Esophagus muscularis mucosa (tissue), 4 donors: ENCODE data around the gene GNB1. TPM values are rescaled to one million over a fixed set of nuclear protein-coding genes. Genes with fewer than 3 reads are reported as not detected.
"Not testable (repeated sequence)": the region's sequence is repeated elsewhere in the genome, so short reads cannot be mapped to it uniquely, and the experiment has no call there.

ENCODE experiments used
- DNase-seq: peaks from one replicate; pipeline ENCODE4 v3.0.0-alpha.2; 2017; ENCODE audit errors: extremely low spot score
- H3K27ac ChIP-seq, 4 donors: fragments of 200-600 bp; sonication (generic); replicated peaks in 1 of 4; 1 replicate in 3 of 4; 2 replicates in 1 of 4; pipeline ENCODE4 v1.5.1; 2016 to 2019; ENCODE audit warnings: mild to moderate bottlenecking in 1 of 4
- H3K27me3 ChIP-seq, 4 donors: fragments of 200-600 bp; sonication (generic); one replicate each; pipeline versions ENCODE4 v1.5.1 to v1.6.0; 2016 to 2019
- H3K36me3 ChIP-seq, 4 donors: fragments of 200-600 bp; sonication (generic); one replicate each; pipeline ENCODE4 v1.5.1; 2016 to 2019
- H3K4me1 ChIP-seq, 4 donors: fragments of 200-600 bp; sonication (generic); one replicate each; pipeline ENCODE4 v1.5.1; 2016 to 2019
- H3K4me3 ChIP-seq, 4 donors: fragments of 200-600 bp; sonication (generic); 1 replicate in 2 of 4; 2 replicates in 2 of 4; pipeline ENCODE4 v1.5.1; 2016 to 2019; ENCODE audit warnings: mild to moderate bottlenecking in 4 of 4, moderate library complexity in 1 of 4
- H3K9me3 ChIP-seq, 4 donors: fragments of 200-600 bp; sonication (generic); 1 replicate in 3 of 4; 2 replicates in 1 of 4; pipeline ENCODE4 v1.5.1; 2016 to 2019
- EP300 ChIP-seq: sonication (generic); formaldehyde crosslinking; IDR thresholded peaks from one replicate; pipeline ENCODE4 v1.6.1; 2017; ENCODE audit warnings: antibody characterized with exemption
- POLR2A ChIP-seq: fragments of 450-650 bp; IDR thresholded peaks from one replicate; pipeline ENCODE4 v1.6.1; 2017; ENCODE audit warnings: antibody characterized with exemption, moderate library complexity, mild to moderate bottlenecking, low read depth
- POLR2AphosphoS5 ChIP-seq, 2 donors: sonication (generic); formaldehyde crosslinking; IDR thresholded peaks; one replicate each; pipeline ENCODE4 v1.6.1; 2017; ENCODE audit warnings: antibody characterized with exemption in 2 of 2
- WGBS: methylation state at CpG from one replicate; pipeline ENCODE4 v1.1.5; 2018; 5-methylcytosine and 5-hydroxymethylcytosine counted together
- intact Hi-C: fragments of 100-400 bp; cut with DNase I; formaldehyde crosslinking; loops from one replicate; pipeline ENCODE4 v1.15.1; 2023
- total RNA-seq, 4 donors: library from RNA; depleted of rRNA; stranded (reverse); fragments of >200 nt; gene quantifications; one replicate each; pipeline versions ENCODE4 v1.1.0 to v1.2.1, GENCODE V29; 2016
- TF ChIP-seq, protein P1 (sequence below), 3 experiments: fragments of 200-600 bp in 2 of 3; fragments of 450-650 bp in 1 of 3; sonication (generic) in 2 of 3; IDR thresholded peaks; one replicate each; pipeline ENCODE4 v1.5.1; 2017 to 2019; ENCODE audit warnings: antibody characterized with exemption in 3 of 3, mild to moderate bottlenecking in 2 of 3, moderate library complexity in 1 of 3

Gene GNB1
- total RNA-seq, 4 donors from 2014 or later = 124 to 166 (median 161) TPM

DNA sequence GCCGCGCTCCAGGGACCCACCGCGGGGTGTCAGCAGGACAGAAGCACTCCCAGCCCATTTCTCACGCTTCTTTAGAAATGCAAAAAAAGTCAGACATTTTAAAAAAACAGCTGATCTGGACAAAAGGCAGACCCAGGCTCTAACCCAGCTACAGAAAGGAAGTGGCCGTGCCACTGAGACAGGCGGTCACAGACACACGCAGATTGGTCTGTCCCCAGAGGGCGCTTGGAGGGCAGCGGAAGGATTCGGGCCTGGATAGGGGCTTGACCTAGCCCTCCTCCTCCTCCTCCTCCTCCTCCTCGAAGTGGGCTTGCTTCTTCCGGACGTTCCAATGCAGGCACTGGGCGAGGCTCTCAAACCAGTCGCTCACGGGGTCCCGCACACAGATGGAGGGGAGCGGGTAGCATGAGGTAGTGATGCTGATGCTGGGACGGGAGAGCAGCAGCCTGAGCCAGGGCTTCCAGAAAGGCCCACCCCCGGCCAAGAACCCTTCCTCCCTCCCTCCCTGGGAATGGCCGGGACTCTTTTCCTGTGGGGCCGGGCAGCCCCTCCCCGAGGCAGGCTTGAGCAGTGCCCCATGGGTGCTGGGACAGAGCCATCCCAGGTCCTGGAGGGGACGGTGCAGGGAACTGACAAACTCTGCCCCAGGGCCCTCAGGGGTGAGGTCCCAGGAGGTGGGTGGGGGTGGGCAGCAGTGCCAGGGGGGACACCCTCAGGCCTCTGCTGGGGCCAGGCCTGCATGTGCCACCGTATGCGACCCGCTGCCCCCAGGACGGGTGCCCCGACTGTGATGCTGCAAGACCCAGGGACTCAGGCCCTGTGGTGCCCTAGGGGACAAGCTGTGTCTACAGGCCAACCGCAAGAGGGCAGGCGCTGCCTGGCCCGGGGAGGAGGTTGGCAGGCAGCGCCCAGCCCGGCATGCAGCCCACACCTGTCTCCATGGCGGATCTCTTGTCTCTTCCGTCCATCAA is 138.0 kb downstream of the GNB1 start:
- Histone ChIP-seq H3K4me1 (peaks cover 0 to 3% (median under 1%) of the 10 kb centered on the region in 4 donors), H3K27me3 (no peaks in the 10 kb centered on the region), H3K27ac (no peak overlapping the region), H3K9me3 (no peaks in the 10 kb centered on the region), H3K36me3 (peaks cover 42 to 60% (median 59%) of the 10 kb centered on the region in 4 donors), H3K4me3 (no peak overlapping the region)
- intact Hi-C loops = no loop called here
- TF ChIP-seq EP300 (no peak), POLR2AphosphoS5 (IDR thresholded peaks at IDR 0.05) (no peak), POLR2A (no peak)
- TF ChIP-seq, protein P1, sequence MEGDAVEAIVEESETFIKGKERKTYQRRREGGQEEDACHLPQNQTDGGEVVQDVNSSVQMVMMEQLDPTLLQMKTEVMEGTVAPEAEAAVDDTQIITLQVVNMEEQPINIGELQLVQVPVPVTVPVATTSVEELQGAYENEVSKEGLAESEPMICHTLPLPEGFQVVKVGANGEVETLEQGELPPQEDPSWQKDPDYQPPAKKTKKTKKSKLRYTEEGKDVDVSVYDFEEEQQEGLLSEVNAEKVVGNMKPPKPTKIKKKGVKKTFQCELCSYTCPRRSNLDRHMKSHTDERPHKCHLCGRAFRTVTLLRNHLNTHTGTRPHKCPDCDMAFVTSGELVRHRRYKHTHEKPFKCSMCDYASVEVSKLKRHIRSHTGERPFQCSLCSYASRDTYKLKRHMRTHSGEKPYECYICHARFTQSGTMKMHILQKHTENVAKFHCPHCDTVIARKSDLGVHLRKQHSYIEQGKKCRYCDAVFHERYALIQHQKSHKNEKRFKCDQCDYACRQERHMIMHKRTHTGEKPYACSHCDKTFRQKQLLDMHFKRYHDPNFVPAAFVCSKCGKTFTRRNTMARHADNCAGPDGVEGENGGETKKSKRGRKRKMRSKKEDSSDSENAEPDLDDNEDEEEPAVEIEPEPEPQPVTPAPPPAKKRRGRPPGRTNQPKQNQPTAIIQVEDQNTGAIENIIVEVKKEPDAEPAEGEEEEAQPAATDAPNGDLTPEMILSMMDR (IDR thresholded peaks at IDR 0.05) = no peak
- WGBS = 76% methylated on average over 20 of the region's 37 CpGs
- DNase-seq = no peak

DNA sequence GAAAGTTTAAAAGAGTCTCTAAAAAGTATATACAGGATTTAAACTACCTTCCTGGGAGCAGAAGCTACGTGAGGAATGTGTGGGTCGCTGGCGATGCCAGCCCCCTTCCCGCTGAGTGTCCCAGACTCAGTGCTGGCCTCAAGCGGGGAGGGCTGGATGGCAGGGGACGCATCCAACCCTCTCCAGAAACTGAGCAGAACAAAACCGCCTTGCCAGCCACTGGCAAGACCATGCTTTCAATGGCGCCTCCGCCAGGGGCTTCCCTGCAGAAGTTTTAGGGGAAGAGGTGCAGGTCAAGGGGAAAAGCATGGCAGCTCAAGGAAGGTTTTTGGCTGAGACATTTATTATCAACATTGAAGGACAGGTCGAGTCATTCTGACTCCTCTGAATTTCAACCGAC is 138.7 kb downstream of the GNB1 start:
- H3K27me3 ChIP-seq = no peaks in the 10 kb centered on the region
- no peaks in the 10 kb centered on the region for H3K4me1 ChIP-seq
- H3K9me3 ChIP-seq = no peaks in the 10 kb centered on the region
- no peak overlapping the region for H3K27ac ChIP-seq
- no peak for DNase-seq
- peaks cover 37 to 53% (median 52%) of the 10 kb centered on the region in 4 donors for H3K36me3 ChIP-seq
- intact Hi-C loops = no loop called here
- TF ChIP-seq POLR2A = no peak
- no peak for TF ChIP-seq POLR2AphosphoS5 (IDR thresholded peaks at IDR 0.05)
- TF ChIP-seq, protein P1 (IDR thresholded peaks at IDR 0.05) = no peak
- TF ChIP-seq EP300 = no peak
- 93% methylated on average over 11 of the region's 11 CpGs for WGBS
- no peak overlapping the region for H3K4me3 ChIP-seq

DNA sequence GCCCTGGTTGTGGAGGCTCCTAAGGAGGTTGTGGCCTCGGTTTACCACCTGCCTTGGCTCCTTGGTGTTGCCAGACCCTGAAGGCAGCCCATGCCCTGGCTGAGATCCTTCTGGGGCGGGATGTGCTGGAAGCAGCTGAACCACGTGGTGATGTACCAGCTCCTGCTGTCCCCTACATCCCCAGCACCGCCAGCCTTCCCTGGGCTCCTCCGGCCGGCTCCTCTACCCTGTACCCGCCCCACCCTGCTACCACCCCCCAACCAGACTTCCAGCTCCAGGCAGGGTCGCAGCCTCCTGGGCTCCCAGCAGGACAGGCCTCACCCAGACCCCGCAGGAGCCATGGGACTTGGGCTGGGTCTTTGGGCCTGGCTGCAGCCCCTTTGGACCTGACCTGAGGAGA is 140.9 kb downstream of the GNB1 start:
- peaks cover 19 to 30% (median 30%) of the 10 kb centered on the region in 4 donors for H3K36me3 ChIP-seq
- H3K27me3 ChIP-seq, H3K4me1 ChIP-seq, H3K27ac ChIP-seq, H3K4me3 ChIP-seq, DNase-seq, H3K9me3 ChIP-seq, intact Hi-C loops: not testable (repeated sequence)
- 89% methylated on average over 6 of the region's 9 CpGs for WGBS

DNA sequence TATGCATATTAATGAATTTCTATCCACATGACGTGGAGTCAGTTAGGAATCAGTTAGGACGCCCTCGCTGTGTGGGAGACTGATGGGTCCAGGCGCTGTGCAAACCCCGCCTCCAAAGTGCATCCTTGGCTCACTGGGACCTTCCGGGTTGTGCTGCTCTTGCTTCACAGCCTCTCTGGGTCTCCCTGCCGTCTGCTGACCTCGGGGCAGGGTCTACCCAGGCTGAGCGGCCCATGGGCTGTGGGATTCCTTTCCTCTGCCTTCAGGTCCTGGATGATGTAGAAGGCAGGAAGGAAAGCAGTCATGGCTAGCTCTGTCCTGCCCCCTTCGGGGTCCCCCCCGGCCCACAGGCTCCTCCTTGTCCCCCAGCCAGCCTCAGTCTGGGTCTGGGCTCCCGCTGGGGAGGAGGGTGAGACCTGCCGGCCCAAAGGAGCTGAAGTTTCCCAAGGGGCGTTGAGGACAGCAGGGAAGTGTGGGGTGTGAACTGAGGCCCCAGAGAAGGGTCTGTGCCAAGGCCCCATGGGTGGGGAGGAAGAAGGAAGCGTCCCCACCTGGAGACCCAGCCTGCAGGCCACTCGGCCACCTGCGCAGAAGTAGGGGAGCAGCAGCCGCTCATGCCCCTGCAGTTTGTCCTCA is 142.1 kb downstream of the GNB1 start:
- no peaks in the 10 kb centered on the region for H3K27me3 ChIP-seq
- H3K27ac ChIP-seq = no peak overlapping the region
- no peak for DNase-seq
- H3K36me3 ChIP-seq = peaks cover 10 to 19% (median 18%) of the 10 kb centered on the region in 4 donors
- TF ChIP-seq POLR2A = no peak
- TF ChIP-seq EP300 = no peak
- H3K4me1 ChIP-seq = no peaks in the 10 kb centered on the region
- no peaks in the 10 kb centered on the region for H3K9me3 ChIP-seq
- H3K4me3 ChIP-seq = no peak overlapping the region
- intact Hi-C loops = no loop called here
- 80% methylated on average over 14 of the region's 18 CpGs for WGBS

DNA sequence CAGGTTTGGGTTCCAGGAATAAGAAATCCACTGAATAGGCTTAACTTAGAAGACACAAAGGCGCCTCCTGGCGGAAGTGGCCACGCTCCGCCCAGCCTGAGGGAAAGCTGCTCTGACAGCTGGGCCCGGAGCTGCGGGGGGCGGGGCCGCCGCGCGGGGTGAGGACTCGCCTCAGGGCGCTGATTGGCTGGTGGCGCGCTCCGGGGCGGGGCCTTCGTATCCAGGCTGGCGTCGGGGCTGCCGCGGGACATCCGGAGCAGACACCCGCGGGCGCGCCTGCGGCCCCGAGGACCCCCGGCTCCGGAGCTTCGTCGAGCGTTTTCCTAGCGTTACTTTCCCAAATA is 144.3 kb downstream of the GNB1 start:
- Histone ChIP-seq H3K4me3 (peak overlapping the region in 3 of 4 donors; percentile 47 to 71 (median 63)), H3K36me3 (peaks cover 0 to 12% (median 2%) of the 10 kb centered on the region in 4 donors), H3K27ac (peak overlapping the region; percentile 53 to 92 (median 88))
- WGBS = no CpG with 5 or more reads among the region's 35 CpGs
- H3K27me3 ChIP-seq, DNase-seq, H3K9me3 ChIP-seq, intact Hi-C loops, H3K4me1 ChIP-seq: not testable (repeated sequence)
